Measurements from ENCODE around the gene DOCK3. TPM values are rescaled to one million over a fixed set of nuclear protein-coding genes. Genes with fewer than 3 reads are reported as not detected.
"Not testable (repeated sequence)": the region's sequence is repeated elsewhere in the genome, so short reads cannot be mapped to it uniquely, and the experiment has no call there.

DOCK3 gene
- total and polyA plus RNA-seq, 2 donors from 2014 or later = 0.49 to 0.54 TPM

DNA sequence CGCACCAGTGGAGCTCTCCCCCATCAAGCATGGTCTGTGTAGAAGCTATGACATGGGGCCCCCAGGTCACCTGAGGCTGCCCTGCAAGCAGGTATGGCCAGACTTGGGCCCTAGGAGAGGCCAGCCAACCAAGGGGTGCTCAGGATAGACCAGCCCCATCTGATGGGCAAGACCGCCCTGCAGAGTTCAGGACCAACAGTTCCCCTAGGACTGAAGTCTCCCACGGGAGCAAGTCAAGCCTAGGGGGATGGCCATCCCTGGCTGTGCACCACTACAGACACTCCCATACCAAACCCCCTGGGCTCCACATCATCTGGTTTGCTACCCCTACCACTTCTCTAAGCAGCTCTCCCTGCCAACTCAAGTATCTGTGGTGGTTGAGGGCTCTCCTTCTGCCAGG lies 568.2 kb downstream of the DOCK3 start:
- H3K4me1 ChIP-seq (ENCODE audit: control insufficient read depth in 2 of 3, insufficient read depth in 2 of 3, low read depth in 1 of 3, low read length in 3 of 3) = no peaks in the 10 kb centered on the region
- H3K9me3 ChIP-seq (ENCODE audit: control insufficient read depth in 2 of 3, insufficient read depth in 1 of 3, low read length in 3 of 3) = no peaks in the 10 kb centered on the region
- H3K9ac ChIP-seq (ENCODE audit: low read length in 3 of 3) = no peak overlapping the region
- intact Hi-C loops (cut with DNase I) = no loop called here
- H3K36me3 ChIP-seq (ENCODE audit: control insufficient read depth in 2 of 3, insufficient read depth in 3 of 3, low read length in 3 of 3) = no peaks in the 10 kb centered on the region
- TF ChIP-seq, protein P1, sequence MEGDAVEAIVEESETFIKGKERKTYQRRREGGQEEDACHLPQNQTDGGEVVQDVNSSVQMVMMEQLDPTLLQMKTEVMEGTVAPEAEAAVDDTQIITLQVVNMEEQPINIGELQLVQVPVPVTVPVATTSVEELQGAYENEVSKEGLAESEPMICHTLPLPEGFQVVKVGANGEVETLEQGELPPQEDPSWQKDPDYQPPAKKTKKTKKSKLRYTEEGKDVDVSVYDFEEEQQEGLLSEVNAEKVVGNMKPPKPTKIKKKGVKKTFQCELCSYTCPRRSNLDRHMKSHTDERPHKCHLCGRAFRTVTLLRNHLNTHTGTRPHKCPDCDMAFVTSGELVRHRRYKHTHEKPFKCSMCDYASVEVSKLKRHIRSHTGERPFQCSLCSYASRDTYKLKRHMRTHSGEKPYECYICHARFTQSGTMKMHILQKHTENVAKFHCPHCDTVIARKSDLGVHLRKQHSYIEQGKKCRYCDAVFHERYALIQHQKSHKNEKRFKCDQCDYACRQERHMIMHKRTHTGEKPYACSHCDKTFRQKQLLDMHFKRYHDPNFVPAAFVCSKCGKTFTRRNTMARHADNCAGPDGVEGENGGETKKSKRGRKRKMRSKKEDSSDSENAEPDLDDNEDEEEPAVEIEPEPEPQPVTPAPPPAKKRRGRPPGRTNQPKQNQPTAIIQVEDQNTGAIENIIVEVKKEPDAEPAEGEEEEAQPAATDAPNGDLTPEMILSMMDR (IDR thresholded peaks at IDR 0.05; ENCODE audit: borderline replicate concordance, extremely low read depth, insufficient read depth) = no peak
- H3K27me3 ChIP-seq (ENCODE audit: control insufficient read depth, insufficient read depth, low read length) = no peaks in the 10 kb centered on the region
- FAIRE-seq = no peak
- H3K27ac ChIP-seq (ENCODE audit: low read depth in 2 of 2, low read length in 2 of 2) = no peak overlapping the region
- no peak for DNase-seq
- no peak overlapping the region for H3K4me3 ChIP-seq (ENCODE audit: low read length in 3 of 3)

DNA sequence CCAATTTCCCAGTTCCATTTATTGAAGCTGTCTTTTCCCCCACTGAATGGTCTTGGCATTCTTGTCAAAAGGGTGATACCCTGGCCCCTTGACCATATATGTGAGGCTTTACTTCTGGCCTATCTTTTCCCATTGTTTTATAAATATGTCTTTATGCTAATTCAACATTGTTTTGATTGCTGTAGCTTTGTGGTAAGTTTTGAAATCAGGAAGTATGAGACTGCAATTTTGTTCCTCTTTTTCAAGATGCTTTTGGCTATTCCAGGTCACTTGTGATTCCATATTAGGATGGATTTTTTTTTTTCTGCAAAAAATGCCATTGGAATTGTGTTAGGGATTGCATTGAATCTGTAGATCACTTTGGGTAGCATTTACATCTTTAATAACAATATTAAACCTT lies 569.2 kb downstream of the DOCK3 start:
- TF ChIP-seq, protein P1 (IDR thresholded peaks at IDR 0.05; ENCODE audit: borderline replicate concordance, extremely low read depth, insufficient read depth) = no peak
- intact Hi-C loops (cut with DNase I) = no loop called here
- Histone ChIP-seq H3K9me3 (ENCODE audit: control insufficient read depth in 2 of 3, insufficient read depth in 1 of 3, low read length in 3 of 3) (no peaks in the 10 kb centered on the region), H3K36me3 (ENCODE audit: control insufficient read depth in 2 of 3, insufficient read depth in 3 of 3, low read length in 3 of 3) (no peaks in the 10 kb centered on the region), H3K4me1 (ENCODE audit: control insufficient read depth in 2 of 3, insufficient read depth in 2 of 3, low read depth in 1 of 3, low read length in 3 of 3) (no peaks in the 10 kb centered on the region), H3K9ac (ENCODE audit: low read length in 3 of 3) (no peak overlapping the region), H3K27ac (ENCODE audit: low read depth in 2 of 2, low read length in 2 of 2) (no peak overlapping the region), H3K4me3 (ENCODE audit: low read length in 3 of 3) (no peak overlapping the region), H3K27me3 (ENCODE audit: control insufficient read depth, insufficient read depth, low read length) (no peaks in the 10 kb centered on the region)
- no peak for DNase-seq
- no peak for FAIRE-seq

DNA sequence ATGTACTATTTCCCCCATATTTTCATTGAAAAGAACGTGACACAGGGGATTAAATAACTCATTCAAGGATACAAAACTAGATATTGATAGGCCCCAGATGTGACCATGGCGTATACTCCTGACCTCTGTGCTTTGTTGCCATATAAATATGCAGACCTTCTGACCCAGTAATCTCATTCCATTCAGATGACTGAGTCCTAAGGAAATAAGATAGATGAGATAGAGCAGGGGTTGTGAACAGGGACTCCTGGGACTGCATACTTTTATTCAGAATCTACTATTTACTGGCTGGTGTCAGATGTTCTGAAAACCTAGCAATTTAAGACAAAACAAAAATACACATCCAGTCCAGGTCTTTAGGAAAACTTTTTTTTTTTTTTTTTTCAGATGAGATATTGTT lies 571.1 kb downstream of the DOCK3 start:
- TF ChIP-seq, protein P1 (IDR thresholded peaks at IDR 0.05; ENCODE audit: borderline replicate concordance, extremely low read depth, insufficient read depth) = no peak
- DNase-seq (no peak), FAIRE-seq (no peak)
- intact Hi-C loops (cut with DNase I) = no loop called here
- no peaks in the 10 kb centered on the region for H3K4me1 ChIP-seq (ENCODE audit: control insufficient read depth in 2 of 3, insufficient read depth in 2 of 3, low read depth in 1 of 3, low read length in 3 of 3)
- H3K9ac ChIP-seq (ENCODE audit: low read length in 3 of 3) = no peak overlapping the region
- H3K27ac ChIP-seq (ENCODE audit: low read depth in 2 of 2, low read length in 2 of 2) = no peak overlapping the region
- H3K27me3 ChIP-seq (ENCODE audit: control insufficient read depth, insufficient read depth, low read length) = no peaks in the 10 kb centered on the region
- H3K9me3 ChIP-seq (ENCODE audit: control insufficient read depth in 2 of 3, insufficient read depth in 1 of 3, low read length in 3 of 3) = no peaks in the 10 kb centered on the region
- H3K36me3 ChIP-seq (ENCODE audit: control insufficient read depth in 2 of 3, insufficient read depth in 3 of 3, low read length in 3 of 3) = no peaks in the 10 kb centered on the region
- no peak overlapping the region for H3K4me3 ChIP-seq (ENCODE audit: low read length in 3 of 3)

DNA sequence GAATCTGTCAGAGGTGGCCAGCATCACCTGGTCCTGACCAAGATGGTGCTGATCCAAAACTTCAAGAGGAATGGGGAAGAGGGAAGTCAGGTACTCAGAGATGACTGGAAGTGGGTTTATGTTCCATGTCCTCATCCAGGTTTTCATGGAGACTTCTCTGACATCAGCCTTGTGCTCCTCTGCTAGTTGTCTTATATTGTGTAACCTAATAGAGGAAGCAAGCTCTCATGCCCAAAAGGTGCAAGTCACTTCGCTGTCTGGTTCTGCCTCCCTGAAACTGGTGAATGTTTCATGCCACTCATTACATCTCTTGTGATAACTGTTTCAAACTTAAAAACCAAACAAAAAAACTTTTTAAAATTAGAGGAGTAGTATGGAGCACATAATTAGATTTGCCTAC lies 583.1 kb downstream of the DOCK3 start:
- DNase-seq (no peak), FAIRE-seq (no peak)
- no peaks in the 10 kb centered on the region for H3K27me3 ChIP-seq (ENCODE audit: control insufficient read depth, insufficient read depth, low read length)
- H3K4me3 ChIP-seq (ENCODE audit: low read length in 3 of 3) = no peak overlapping the region
- no peaks in the 10 kb centered on the region for H3K4me1 ChIP-seq (ENCODE audit: control insufficient read depth in 2 of 3, insufficient read depth in 2 of 3, low read depth in 1 of 3, low read length in 3 of 3)
- no peak overlapping the region for H3K27ac ChIP-seq (ENCODE audit: low read depth in 2 of 2, low read length in 2 of 2)
- H3K9me3 ChIP-seq (ENCODE audit: control insufficient read depth in 2 of 3, insufficient read depth in 1 of 3, low read length in 3 of 3) = no peaks in the 10 kb centered on the region
- H3K9ac ChIP-seq (ENCODE audit: low read length in 3 of 3) = no peak overlapping the region
- TF ChIP-seq, protein P1 (IDR thresholded peaks at IDR 0.05; ENCODE audit: borderline replicate concordance, extremely low read depth, insufficient read depth) = no peak
- no peaks in the 10 kb centered on the region for H3K36me3 ChIP-seq (ENCODE audit: control insufficient read depth in 2 of 3, insufficient read depth in 3 of 3, low read length in 3 of 3)
- intact Hi-C loops (cut with DNase I) = no loop called here

DNA sequence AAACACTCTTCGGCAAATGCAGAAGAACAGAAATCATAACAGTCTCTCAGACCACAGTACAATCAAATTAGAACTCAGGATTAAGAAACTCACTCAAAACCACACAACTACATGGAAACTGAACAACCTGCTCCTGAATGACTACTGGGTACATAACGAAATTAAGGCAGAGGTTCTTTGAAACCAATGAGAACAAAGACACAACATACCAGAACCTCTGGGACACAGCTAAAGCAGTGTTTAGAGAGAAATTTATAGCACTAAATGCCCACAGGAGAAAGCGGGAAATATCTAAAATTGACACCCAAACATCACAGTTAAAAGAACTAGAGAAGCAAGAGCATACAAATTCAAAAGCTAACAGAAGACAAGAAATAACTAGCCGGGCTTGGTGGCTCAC lies 589.4 kb downstream of the DOCK3 start:
- intact Hi-C loops (cut with DNase I); H3K27me3 ChIP-seq (ENCODE audit: control insufficient read depth, insufficient read depth, low read length); H3K27ac ChIP-seq (ENCODE audit: low read depth in 2 of 2, low read length in 2 of 2); H3K9me3 ChIP-seq (ENCODE audit: control insufficient read depth in 2 of 3, insufficient read depth in 1 of 3, low read length in 3 of 3); H3K4me1 ChIP-seq (ENCODE audit: control insufficient read depth in 2 of 3, insufficient read depth in 2 of 3, low read depth in 1 of 3, low read length in 3 of 3); DNase-seq; FAIRE-seq; H3K36me3 ChIP-seq (ENCODE audit: control insufficient read depth in 2 of 3, insufficient read depth in 3 of 3, low read length in 3 of 3); H3K4me3 ChIP-seq (ENCODE audit: low read length in 3 of 3); H3K9ac ChIP-seq (ENCODE audit: low read length in 3 of 3): not testable (repeated sequence)

Data from kidney (tissue), 14 donors.